IPS-20b (cell line): ENCODE results near the gene BBS10.

Source experiments
- H3K27ac ChIP-seq: one replicate; pipeline ENCODE4 v1.5.1; 2013; ENCODE audit warnings: low read length
- H3K27me3 ChIP-seq: 2 replicates; pipeline ENCODE4 v1.6.1; 2013; ENCODE audit warnings: mild to moderate bottlenecking, low read length, inconsistent platforms; ENCODE audit not compliant: insufficient read depth
- H3K36me3 ChIP-seq: 2 replicates; pipeline ENCODE4 v1.6.1; 2013; ENCODE audit warnings: low read depth, mild to moderate bottlenecking, inconsistent platforms, low read length, moderate library complexity; ENCODE audit not compliant: insufficient read depth
- H3K4me1 ChIP-seq: 2 replicates; pipeline ENCODE4 v1.6.1; 2013; ENCODE audit warnings: mild to moderate bottlenecking, control low read depth, inconsistent platforms, low read length, moderate library complexity; ENCODE audit not compliant: insufficient read depth
- H3K4me3 ChIP-seq: 2 replicates; pipeline ENCODE4 v1.5.1; 2013; ENCODE audit warnings: mild to moderate bottlenecking, low read length, inconsistent platforms
- H3K9ac ChIP-seq: 2 replicates; pipeline ENCODE4 v1.6.1; 2013; ENCODE audit warnings: low read depth, mild to moderate bottlenecking, inconsistent platforms, low read length, moderate library complexity
- H3K9me3 ChIP-seq: 2 replicates; pipeline ENCODE4 v1.6.1; 2013; ENCODE audit warnings: mild to moderate bottlenecking, low read depth, low read length, inconsistent platforms; ENCODE audit not compliant: insufficient read depth

The BBS10 gene

DNA sequence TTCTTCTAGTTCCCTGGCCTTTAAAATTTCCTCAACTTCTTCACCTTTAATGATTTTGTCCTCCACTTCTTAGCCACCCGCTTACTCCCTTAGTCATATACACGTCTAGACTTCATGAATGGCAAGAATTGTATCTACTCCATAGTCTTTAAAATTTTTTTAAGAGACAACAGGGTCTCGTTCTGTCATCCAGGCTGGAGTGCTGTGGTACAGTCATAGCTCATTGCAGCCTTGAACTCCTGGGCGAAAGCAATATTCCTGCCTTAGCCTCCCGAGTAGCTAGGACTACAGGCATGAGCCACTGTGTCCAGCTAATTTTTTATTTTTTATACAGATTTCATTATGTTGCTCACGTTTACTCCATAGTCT is 47.9 kb downstream of the BBS10 start:
- Histone ChIP-seq H3K4me1 (peaks cover 5% of the 10 kb centered on the region), H3K27ac (no peak overlapping the region), H3K36me3 (no peaks in the 10 kb centered on the region), H3K9ac (no peak overlapping the region), H3K4me3 (no peak overlapping the region), H3K27me3 (no peaks in the 10 kb centered on the region), H3K9me3 (no peaks in the 10 kb centered on the region)

DNA sequence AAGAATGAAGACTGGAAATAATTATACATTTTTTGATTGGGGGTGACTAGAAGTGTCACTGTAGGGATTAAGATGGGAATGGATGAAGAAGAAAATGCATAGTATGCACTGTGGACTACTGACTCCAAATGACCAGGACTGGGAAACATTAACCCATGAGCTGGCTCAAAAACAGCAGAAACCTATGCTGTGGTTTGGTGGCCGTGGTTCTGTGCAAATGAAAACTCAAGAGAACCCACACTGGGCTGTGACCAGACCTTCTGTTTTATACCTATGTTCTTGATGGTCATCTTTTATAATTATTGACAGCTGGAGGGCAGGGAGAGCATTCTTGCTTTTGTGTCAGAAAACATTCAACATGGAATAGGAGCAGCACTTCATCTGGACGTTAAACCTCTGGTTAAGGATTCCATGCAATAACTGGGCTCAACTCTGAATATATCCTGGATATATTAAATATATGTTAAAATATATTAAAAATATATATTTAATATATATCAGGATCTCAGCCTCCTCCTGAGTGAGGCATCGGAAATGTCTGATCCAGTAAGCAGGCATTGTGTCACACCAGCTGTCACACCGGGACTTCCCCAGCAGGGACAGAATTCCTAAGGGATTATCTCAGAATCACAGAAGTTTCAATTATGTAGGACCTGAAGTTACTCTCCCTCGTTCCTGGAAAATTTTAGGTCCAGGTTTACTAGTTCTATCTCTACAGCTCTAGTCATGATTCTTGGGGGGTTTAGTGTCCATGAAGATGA is 48.5 kb downstream of the BBS10 start:
- Histone ChIP-seq H3K27ac (no peak overlapping the region), H3K4me3 (no peak overlapping the region), H3K9me3 (no peaks in the 10 kb centered on the region), H3K4me1 (peaks cover 5% of the 10 kb centered on the region), H3K36me3 (no peaks in the 10 kb centered on the region), H3K27me3 (no peaks in the 10 kb centered on the region), H3K9ac (no peak overlapping the region)
